ENCODE data around the gene SLC22A5.

GRCh38 chr5:132434416-132435286 lies 65.1 kb downstream of the SLC22A5 start:
- TF ChIP-seq CTCF (conservative IDR thresholded peaks at IDR 0.05; ENCODE audit: low read length) (no peak), EZH2phosphoT487 (IDR thresholded peaks at IDR 0.05; ENCODE audit: borderline replicate concordance) (no peak)
